GM19023 (cell line): ENCODE results near the gene NOS1AP.

Experiments
- ATAC-seq: cut with Tn5 transposase; IDR thresholded peaks from one replicate; pipeline ENCODE4 v1.9.1; 2021; ENCODE audit warnings: mild to moderate bottlenecking, moderate library complexity; ENCODE audit not compliant: unreplicated experiment

Gene NOS1AP

DNA sequence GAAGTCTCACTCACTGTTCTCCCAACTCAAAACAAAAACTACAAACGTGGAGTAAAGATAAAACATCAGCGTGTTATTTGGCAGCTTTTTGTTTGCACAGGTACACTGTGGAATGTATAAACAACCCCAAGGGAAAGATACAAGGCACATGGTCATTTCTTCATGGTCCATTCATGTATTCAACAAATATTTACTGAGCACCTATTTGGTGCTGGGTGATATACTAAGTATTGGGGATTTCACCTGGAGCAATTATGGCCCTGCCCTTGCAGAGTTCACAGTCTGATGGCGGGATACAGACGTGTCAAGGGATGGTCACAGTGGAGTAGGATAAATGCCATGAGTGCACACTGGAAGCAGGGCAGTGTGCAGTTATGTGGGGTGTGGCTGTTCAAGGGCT is 171.1 kb downstream of the NOS1AP start:
- no peak for ATAC-seq

DNA sequence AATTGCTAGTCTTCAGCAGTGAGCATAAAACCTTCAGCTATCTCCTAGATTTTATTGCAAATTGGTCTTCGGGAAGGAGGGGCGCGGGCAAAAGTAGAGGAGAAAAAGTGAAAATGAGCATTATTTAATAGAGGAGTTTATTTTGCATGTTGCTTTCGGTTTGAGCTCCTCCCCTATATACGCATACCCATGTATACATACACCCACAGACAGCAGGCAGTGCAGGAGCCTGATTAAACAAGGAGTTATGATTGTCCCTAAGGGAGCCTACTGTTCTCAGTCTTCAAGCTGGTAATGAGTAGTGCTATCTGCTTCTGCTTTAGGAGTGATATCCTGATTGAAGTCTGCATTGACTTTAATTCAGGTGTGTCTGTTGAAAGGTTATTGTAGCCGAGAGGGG is 173.3 kb downstream of the NOS1AP start:
- ATAC-seq: no peak

DNA sequence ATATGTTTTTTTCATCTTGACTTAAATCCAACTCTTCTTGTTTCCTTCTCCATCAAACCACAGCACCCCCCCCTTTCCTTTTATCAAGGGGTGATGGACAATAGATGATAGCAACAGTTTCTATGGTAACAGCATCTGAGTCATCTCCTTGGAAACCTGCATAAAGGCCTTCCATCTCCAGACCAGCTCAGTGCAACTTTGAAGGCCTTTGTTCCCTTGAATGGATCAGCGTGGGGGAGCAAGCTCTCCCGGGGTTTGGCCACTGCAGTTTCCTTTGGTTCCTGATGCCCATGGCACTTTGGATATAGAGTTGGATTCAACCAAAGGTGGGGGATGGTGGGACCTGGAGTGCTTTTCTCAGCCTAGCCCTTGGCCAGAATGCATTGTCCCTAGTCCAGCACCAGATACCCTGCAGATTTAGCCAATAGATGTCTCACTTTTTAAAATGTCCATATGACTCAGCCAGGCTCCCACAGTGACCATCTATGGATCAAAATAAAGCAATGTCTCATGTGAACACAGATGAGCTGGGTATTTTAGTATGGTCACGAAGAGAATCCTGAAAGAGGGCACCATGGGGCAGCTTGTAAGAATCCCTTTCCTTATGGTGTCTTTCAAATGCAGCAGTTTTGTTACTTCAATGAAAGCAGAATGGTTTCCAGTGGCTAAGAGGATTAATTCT is 179.5 kb downstream of the NOS1AP start:
- ATAC-seq: no peak

DNA sequence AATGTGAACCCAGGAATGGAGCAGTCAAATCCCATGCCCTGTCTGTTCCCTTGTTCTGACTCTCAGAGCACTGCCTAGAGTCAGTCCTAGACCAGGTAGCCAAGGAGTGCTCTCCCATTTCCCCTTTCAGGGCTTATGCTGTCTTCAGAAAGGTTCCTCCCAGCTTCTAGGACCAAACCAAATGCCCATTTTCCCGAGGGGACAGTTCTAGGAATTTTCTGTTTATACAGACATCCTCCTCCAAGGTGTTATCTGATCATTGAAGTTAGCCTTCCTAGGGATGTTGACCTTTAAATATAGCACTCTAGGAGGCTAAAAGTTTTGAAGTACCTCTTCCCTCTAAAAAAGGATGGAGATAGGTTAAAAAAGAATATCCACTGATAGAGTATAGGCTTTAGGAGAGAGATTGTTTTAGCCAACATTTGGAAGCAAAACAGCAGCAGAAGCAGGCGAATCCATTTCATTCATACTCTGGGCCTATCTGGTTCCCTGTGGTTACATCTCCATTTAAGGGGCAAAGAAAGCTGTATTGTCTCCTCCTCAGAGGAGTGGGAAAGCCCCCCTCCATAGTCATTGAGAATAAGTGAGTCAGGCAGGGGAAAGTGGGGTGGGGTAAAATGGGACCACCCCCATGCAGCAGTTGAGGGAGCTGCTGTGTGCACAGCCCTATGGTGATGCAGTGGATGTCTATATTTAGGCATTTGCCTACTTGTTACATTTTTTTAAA is 180.7 kb downstream of the NOS1AP start:
- ATAC-seq: no peak

DNA sequence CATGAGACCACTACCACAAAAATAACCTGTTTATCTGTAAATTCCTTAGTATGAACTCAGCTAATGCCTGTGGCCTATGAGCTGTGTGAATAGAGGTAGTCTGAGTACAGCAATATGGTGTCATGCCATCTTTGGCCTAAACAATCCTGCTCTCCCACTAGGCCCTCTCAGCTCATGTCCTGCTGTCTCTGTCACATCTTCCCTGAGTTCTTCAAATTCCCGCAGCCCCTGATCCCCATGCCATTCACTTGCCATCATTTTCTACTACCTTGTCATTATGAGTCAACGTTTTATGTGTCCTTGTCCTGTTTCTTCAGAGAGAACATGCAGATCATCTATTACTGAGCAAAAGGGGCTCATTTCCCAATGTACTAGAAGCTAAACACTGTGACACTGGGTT is 181.6 kb downstream of the NOS1AP start:
- no peak for ATAC-seq

DNA sequence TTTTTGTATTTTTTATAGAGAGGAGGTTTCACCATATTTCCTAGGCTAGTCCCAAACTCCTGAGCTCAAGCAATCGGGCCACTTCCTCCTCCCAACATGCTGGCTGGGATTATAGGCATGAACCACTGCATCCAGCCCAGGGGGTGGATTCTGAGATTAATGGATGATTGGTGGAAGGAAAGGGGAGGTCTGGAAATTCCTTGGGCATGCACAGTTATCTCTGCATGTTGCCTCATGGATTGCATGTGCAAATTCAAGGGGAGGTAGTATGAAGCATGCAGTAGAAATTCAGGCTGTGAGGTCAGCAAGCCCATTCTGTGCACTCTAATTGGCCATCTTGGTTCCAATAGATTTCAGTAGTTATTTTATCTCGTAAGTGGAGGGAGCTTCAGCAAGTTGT is 182.7 kb downstream of the NOS1AP start:
- no peak for ATAC-seq

- no peak for ATAC-seq
These were observed 184.3 kb downstream of the NOS1AP start for GRCh38 chr1:162253790-162254189.

- ATAC-seq: no peak
These were observed 186.8 kb downstream of the NOS1AP start for GRCh38 chr1:162256287-162256686.

DNA sequence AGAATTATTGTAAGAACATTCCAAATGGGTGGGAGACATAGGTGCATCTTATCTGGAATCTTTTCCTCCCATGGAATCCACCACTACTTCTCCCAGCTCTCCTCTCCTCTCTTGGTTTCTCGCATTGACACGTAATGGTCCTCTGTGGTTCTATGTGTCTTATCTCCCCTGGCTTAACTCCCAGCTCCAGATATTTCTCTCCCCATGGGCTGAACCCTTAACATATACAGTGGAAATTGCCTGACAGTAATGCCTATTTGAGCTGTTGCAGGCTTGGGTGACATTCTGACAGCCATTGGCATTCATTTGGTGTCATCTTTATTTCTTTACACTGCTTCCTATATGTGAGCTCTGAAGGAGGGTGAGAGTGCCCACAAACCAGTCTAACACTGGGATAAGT is 188.9 kb downstream of the NOS1AP start:
- no peak for ATAC-seq

GRCh38 chr1:162259894-162260455 is 190.5 kb downstream of the NOS1AP start:
- no peak for ATAC-seq

DNA sequence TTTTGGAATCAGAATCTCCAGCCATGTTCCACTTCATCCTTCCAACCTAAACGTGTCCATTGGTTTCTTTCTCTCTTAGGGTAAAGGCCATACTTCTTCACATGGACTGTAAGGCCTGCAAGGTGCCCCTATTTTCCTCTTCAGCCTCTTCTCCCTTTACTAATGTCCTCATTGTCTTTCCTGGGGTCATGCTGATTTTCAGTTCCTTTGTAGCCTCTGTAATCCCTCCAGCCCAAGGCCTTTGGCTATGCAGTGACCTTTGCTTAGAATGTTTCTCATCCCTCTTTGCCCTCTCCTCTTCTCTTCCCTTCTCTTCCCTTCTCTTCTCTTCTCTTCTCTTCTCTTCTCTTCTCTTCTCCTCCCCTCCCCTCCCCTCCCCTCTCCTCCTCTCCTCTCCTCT is 194.6 kb downstream of the NOS1AP start:
- no peak for ATAC-seq

GRCh38 chr1:162265983-162266382 is 196.5 kb downstream of the NOS1AP start:
- no peak for ATAC-seq

DNA sequence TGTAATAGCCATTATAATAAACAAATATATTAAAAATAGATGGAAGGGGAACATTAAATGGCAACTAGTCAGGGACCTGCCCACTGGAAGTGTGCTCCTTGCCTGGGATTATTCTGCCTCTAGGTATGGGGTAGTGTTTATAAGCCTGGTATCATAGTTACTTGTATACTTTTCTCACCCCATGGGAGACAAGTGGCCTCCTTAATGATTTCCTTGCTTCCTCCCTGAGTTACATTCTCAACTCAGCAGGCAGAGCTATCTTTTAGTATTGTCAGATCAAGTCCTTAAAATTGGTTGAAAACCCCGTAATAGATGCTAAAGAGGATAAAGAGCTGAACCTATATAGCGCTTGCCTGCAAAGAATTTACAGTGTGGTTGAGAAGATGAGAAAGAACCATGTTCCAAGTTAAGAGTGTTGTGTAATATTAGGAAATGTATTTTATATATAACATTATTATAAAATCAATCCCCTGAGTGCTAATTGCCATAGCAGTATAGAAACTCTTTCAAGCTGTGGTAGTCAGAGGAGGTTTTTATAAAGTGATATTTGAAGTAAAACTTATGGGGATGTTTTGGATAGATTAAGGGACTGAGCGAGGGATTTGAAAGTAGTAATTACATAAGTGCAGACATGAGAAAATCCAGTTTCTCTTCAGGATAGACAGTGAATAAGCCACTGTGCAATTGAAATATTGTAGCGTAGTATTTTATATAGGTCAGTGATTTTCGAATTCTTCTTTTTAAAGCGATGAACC is 200.7 kb downstream of the NOS1AP start:
- no peak for ATAC-seq

DNA sequence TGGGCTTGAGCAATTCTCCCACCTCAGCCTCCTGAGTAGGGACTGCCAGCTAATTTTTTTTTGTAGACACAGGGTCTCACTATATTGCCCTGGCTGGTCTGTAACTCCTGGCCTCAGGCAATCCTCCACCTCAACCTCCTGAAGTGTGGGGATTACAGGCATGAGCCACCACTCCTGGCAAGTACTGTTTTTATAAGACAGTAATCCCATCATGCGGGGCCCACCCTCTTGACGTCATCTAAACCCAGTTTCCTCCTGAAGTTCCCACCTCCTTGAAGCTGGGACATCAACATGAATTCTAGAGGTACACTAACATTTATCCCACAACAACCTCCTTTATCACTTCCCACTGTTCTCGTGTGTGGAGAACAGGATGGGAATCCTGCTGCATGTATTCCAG is 202.5 kb downstream of the NOS1AP start:
- no peak for ATAC-seq

- ATAC-seq: no peak
These were observed 202.9 kb downstream of the NOS1AP start for GRCh38 chr1:162272419-162272818.

- no peak for ATAC-seq
These were observed 206.2 kb downstream of the NOS1AP start for GRCh38 chr1:162275622-162276175.

DNA sequence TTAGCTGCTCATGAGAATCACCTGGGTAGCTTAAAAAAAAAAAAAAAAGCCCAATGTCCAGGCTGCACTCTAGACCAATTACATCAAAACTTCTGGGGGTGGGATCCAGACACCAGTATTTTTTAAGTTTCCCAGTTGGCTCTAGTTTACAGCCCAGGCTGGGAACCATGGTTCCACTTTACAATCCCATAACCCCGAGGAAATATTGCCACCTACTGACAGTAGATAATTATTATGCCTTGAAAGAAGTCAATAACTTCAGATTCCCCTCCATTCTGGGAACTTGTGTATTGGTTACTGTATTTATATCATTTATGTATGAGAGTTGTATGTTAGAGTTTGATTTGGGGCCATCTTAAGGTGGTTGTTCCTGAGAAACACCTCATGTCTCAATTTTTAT is 207.0 kb downstream of the NOS1AP start:
- ATAC-seq: no peak

DNA sequence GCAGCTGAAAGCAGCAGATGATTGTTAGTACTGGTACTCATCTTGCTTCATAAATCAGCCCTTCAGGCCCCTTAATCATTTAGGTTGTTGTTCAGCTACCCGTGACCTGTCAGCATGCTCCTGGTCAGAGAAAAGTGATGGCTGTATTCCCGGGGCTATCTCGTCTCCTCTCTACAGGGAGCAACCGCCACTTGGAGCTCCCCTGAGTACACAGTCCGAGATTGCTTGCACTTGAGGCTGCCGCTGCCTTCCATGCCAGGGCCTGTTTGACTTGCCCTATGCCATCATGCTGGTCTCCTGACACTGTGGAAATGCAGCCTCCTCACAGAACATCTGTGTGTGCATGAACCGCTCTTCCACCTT is 209.6 kb downstream of the NOS1AP start:
- no peak for ATAC-seq

DNA sequence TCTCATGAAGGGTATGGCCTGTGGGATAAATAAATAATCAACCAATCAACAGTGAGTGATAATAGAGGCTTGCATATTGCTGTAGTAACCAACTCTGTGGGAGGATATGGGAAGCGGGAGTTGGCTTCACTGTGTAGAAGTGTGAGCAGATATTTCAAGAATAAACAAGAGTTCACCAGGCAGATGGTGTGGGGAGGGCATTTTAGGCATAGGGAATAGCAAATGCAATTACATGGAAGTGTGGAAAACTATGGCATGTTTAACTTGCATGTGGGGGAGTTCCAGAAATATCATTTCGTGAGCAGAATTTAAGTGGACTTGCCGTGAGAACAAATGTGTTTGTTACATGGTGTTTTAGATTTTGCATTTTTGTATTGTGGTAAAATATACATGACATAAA is 211.9 kb downstream of the NOS1AP start:
- ATAC-seq: no peak

- no peak for ATAC-seq
These were observed 214.2 kb downstream of the NOS1AP start for GRCh38 chr1:162283657-162284056.

DNA sequence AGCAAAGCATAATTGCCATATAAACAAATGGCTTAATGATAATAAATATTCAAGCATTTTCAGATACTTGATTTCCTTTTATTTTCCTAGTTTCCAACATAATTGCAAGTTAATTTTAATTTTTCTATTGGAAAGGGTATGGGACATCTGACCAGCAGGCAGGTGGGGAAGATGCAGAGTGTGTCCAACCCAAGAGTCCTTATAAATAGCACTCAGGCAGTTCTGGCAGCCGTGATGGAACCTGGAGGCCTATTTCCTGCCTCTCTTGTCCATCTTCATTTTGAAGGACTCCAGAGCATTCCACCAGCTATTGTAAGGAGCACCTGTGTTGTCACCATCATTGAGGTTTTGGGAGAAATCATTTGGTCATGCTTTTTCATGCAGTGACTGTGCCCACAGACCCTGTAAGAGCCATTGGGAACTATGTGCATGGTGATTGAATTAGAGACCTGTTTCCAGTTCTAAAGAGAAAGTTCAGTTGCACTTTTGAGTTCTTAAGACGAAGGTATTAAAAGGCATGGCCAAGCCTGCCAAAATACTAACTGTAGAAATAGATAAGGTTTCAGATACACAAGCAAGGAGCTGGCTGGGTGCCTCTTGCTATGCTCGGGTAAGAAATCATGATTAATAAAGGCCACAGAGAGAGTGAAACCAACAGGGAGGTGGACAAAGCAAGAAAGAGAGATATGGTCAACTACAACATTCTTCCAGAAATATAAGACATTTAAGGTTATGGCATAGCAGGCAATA is 214.9 kb downstream of the NOS1AP start:
- ATAC-seq: no peak
